ENCODE data around the gene FBXL7. TPM values are rescaled to one million over a fixed set of nuclear protein-coding genes. Genes with fewer than 3 reads are reported as not detected.

Gene FBXL7
- total and polyA plus RNA-seq, 10 donors = 1.1 to 12.9 (median 8.3) TPM

GRCh38 chr5:15833365-15833764 is 333.4 kb downstream of the FBXL7 start:
- 84 to 94% (median 89%) methylated on average over 4 of the region's 4 CpGs for whole genome bisulfite sequencing, 5 donors
- H3K27ac ChIP-seq = no peak overlapping the region
- intact Hi-C loops (cut with DNase I; ENCODE audit: low total_unique reads) = no loop called here
- H3K9me3 ChIP-seq = peaks cover 0 to 6% (median 0%) of the 10 kb centered on the region in 8 donors
- no peaks in the 10 kb centered on the region for H3K4me1 ChIP-seq
- no peak for TF ChIP-seq CTCF (IDR thresholded peaks at IDR 0.05 in 8 of 11, conservative IDR thresholded peaks at IDR 0.05 in 3 of 11)
- no peak for TF ChIP-seq POLR2A (IDR thresholded peaks at IDR 0.05)
- no peak for TF ChIP-seq POLR2AphosphoS5 (IDR thresholded peaks at IDR 0.05)
- no peaks in the 10 kb centered on the region for H3K27me3 ChIP-seq (replicated peaks in 1 of 7)
- no peak for DNase-seq
- H3K36me3 ChIP-seq = no peaks in the 10 kb centered on the region
- H3K4me3 ChIP-seq = no peak overlapping the region

- intact Hi-C loops (cut with DNase I; ENCODE audit: low total_unique reads) = no loop called here
- Histone ChIP-seq H3K36me3 (no peaks in the 10 kb centered on the region), H3K4me1 (no peaks in the 10 kb centered on the region), H3K27ac (no peak overlapping the region), H3K9me3 (peaks cover 0 to 6% (median 0%) of the 10 kb centered on the region in 8 donors), H3K4me3 (no peak overlapping the region), H3K27me3 (replicated peaks in 1 of 7) (no peaks in the 10 kb centered on the region)
- WGBS, 5 donors = 27 to 41% (median 34%) methylated on average over 3 of the region's 3 CpGs
- TF ChIP-seq CTCF (IDR thresholded peaks at IDR 0.05 in 8 of 11, conservative IDR thresholded peaks at IDR 0.05 in 3 of 11) = no peak
- TF ChIP-seq POLR2AphosphoS5 (IDR thresholded peaks at IDR 0.05) = no peak
- TF ChIP-seq POLR2A (IDR thresholded peaks at IDR 0.05) = no peak
- no peak for DNase-seq
Observed at GRCh38 chr5:15834596-15835245, 334.7 kb downstream of the FBXL7 start.

- Histone ChIP-seq H3K27me3 (replicated peaks in 1 of 7) (no peaks in the 10 kb centered on the region), H3K27ac (no peak overlapping the region), H3K4me3 (no peak overlapping the region), H3K9me3 (peaks cover 0 to 6% (median 0%) of the 10 kb centered on the region in 8 donors), H3K36me3 (no peaks in the 10 kb centered on the region), H3K4me1 (no peaks in the 10 kb centered on the region)
- 89 to 95% (median 93%) methylated on average over 2 of the region's 2 CpGs for WGBS, 5 donors
- intact Hi-C loops (cut with DNase I; ENCODE audit: low total_unique reads) = no loop called here
- DNase-seq = no peak
- TF ChIP-seq POLR2A (IDR thresholded peaks at IDR 0.05) (no peak), POLR2AphosphoS5 (IDR thresholded peaks at IDR 0.05) (no peak)
Observed at GRCh38 chr5:15835514-15835913, 335.5 kb downstream of the FBXL7 start.

GRCh38 chr5:15837551-15838289 is 337.7 kb downstream of the FBXL7 start:
- Histone ChIP-seq H3K9me3 (peaks cover 0 to 18% (median 13%) of the 10 kb centered on the region in 8 donors), H3K4me3 (no peak overlapping the region), H3K4me1 (no peaks in the 10 kb centered on the region), H3K27ac (no peak overlapping the region), H3K36me3 (no peaks in the 10 kb centered on the region), H3K27me3 (replicated peaks in 1 of 7) (no peaks in the 10 kb centered on the region)
- intact Hi-C loops (cut with DNase I; ENCODE audit: low total_unique reads) = no loop called here
- TF ChIP-seq POLR2A (IDR thresholded peaks at IDR 0.05) = no peak
- DNase-seq = no peak
- WGBS, 5 donors = 43 to 66% (median 48%) methylated on average over 2 of the region's 2 CpGs

- intact Hi-C loops (cut with DNase I; ENCODE audit: low total_unique reads) = no loop called here
- 75 to 88% (median 81%) methylated on average over 4 of the region's 4 CpGs for WGBS, 5 donors
Observed at GRCh38 chr5:15844253-15844652, 344.3 kb downstream of the FBXL7 start.

More at GRCh38 chr5:15844253-15844652, 344.3 kb downstream of the FBXL7 start:
- no peak for DNase-seq
- H3K27me3 ChIP-seq (replicated peaks in 1 of 7) = no peaks in the 10 kb centered on the region
- H3K36me3 ChIP-seq = no peaks in the 10 kb centered on the region
- peaks cover 0 to 30% (median 16%) of the 10 kb centered on the region in 8 donors for H3K9me3 ChIP-seq
- no peak overlapping the region for H3K4me3 ChIP-seq
- TF ChIP-seq POLR2A (IDR thresholded peaks at IDR 0.05) (no peak), CTCF (IDR thresholded peaks at IDR 0.05 in 8 of 11, conservative IDR thresholded peaks at IDR 0.05 in 3 of 11) (no peak), POLR2AphosphoS5 (IDR thresholded peaks at IDR 0.05) (no peak)
- no peaks in the 10 kb centered on the region for H3K4me1 ChIP-seq
- H3K27ac ChIP-seq = no peak overlapping the region

Data from spleen (tissue), 11 donors.